Fibroblast of lung (primary cell): ENCODE data around the gene SHISA8. TPM values are rescaled to one million over a fixed set of nuclear protein-coding genes. Genes with fewer than 3 reads are reported as not detected.

Experiments
- DNase-seq, 2 donors: peaks; one replicate each; pipeline versions ENCODE4 v3.0.0 to v3.0.0-alpha.2; 2010; ENCODE audit warnings: low read depth in 2 of 2
- H2AFZ ChIP-seq: 2 replicates; pipeline ENCODE4 v1.5.1; 2012; ENCODE audit warnings: low read length, control low read depth, inconsistent platforms
- H3K27ac ChIP-seq: 2 replicates; pipeline ENCODE4 v1.5.1; 2011; ENCODE audit warnings: low read length, control low read depth; ENCODE audit not compliant: insufficient read depth
- H3K27me3 ChIP-seq: 2 replicates; pipeline ENCODE4 v1.5.1; 2011; ENCODE audit warnings: mild to moderate bottlenecking, low read length; ENCODE audit not compliant: control insufficient read depth, insufficient read depth
- H3K36me3 ChIP-seq: 2 replicates; pipeline ENCODE4 v1.5.1; 2011; ENCODE audit warnings: low read length; ENCODE audit not compliant: control insufficient read depth, insufficient read depth
- H3K4me1 ChIP-seq: 2 replicates; pipeline ENCODE4 v1.5.1; 2011; ENCODE audit warnings: low read length; ENCODE audit not compliant: control insufficient read depth, insufficient read depth; ENCODE audit errors: extremely low read depth
- H3K4me2 ChIP-seq: 2 replicates; pipeline ENCODE4 v1.5.1; 2011; ENCODE audit warnings: low read length, control low read depth; ENCODE audit not compliant: insufficient read depth; ENCODE audit errors: extremely low read depth
- H3K4me3 ChIP-seq, 4 experiments: fragments of 200-600 bp in 1 of 4; sonication (generic) in 1 of 4; replicated peaks in 1 of 4; 2 replicates each; pipeline ENCODE4 v1.5.1; 2011 to 2016; ENCODE audit warnings: low read length in 4 of 4, low read depth in 3 of 4, mild to moderate bottlenecking in 3 of 4, control low read depth in 2 of 4, inconsistent platforms in 1 of 4, mixed read lengths in 1 of 4; ENCODE audit not compliant: insufficient read depth in 1 of 4; ENCODE audit errors: control extremely low read depth in 1 of 4
- H3K79me2 ChIP-seq: 2 replicates; pipeline ENCODE4 v1.5.1; 2012; ENCODE audit warnings: mild to moderate bottlenecking, low read length, inconsistent platforms; ENCODE audit not compliant: control insufficient read depth, insufficient read depth
- H3K9ac ChIP-seq: 2 replicates; pipeline ENCODE4 v1.5.1; 2011; ENCODE audit warnings: mild to moderate bottlenecking, low read length, control low read depth; ENCODE audit not compliant: insufficient read depth
- H3K9me3 ChIP-seq: 2 replicates; pipeline ENCODE4 v1.5.1; 2012; ENCODE audit warnings: low read depth, low read length; ENCODE audit not compliant: control insufficient read depth, insufficient read depth
- H4K20me1 ChIP-seq: 2 replicates; pipeline ENCODE4 v1.5.1; 2011; ENCODE audit warnings: low read length; ENCODE audit not compliant: control insufficient read depth, insufficient read depth; ENCODE audit errors: extremely low read depth
- EZH2 ChIP-seq: IDR thresholded peaks from 2 replicates; pipeline ENCODE4 v1.5.1; 2012; ENCODE audit warnings: low read length, control low read depth, mild to moderate bottlenecking; ENCODE audit errors: missing control alignments
- polyA plus RNA-seq, 2 donors: library from polyadenylated mRNA; depleted of rRNA in 1 of 2; stranded (reverse) in 1 of 2; unstranded in 1 of 2; fragments of >200 nt; gene quantifications; 2 replicates each; pipeline ENCODE4 v1.2.1, GENCODE V29; 2011 to 2012; ENCODE audit warnings: missing spikeins in 1 of 2
- total RNA-seq: library from RNA; depleted of rRNA; stranded (reverse); fragments of >200 nt; gene quantifications from 2 replicates; pipeline ENCODE4 v1.2.1, GENCODE V29; 2014
- TF ChIP-seq, protein P1 (sequence below), 2 donors: IDR thresholded peaks in 1 of 2; conservative IDR thresholded peaks in 1 of 2; 1 replicate in 1 of 2; 2 replicates in 1 of 2; pipeline ENCODE4 v1.5.1; 2011 to 2012; ENCODE audit warnings: low read length in 2 of 2, control low read depth in 1 of 2, inconsistent platforms in 1 of 2, low read depth in 1 of 2, mild to moderate bottlenecking in 1 of 2

Gene SHISA8
- total and polyA plus RNA-seq, 2 donors (not counting 1 experiment from before 2014, with no cell fraction given): not detected

DNA sequence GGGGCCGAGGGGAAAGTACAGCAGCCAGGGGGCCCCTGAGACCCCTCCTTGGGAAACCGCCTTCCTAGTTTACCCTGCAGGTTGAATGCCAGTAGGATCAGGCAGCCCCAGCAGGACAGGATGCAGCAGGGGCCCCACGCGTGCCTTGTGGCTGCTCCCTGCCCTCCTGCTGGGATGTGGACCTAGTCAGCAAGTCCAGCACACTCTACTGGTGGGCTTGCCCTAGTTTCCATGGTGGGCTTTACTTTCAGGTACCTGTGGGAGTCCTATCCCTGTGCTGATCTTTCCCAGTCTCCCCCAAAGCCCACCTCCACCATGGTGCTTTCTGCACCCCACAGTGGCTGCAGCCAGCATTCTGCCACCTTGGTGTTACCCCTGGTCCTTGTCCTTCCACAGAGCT, 22.2 kb downstream of the SHISA8 start:
- Histone ChIP-seq H4K20me1 (no peaks in the 10 kb centered on the region), H3K4me3 (no peak overlapping the region), H3K4me2 (no peak overlapping the region), H2AFZ (no peak overlapping the region), H3K4me1 (no peaks in the 10 kb centered on the region), H3K27me3 (no peaks in the 10 kb centered on the region), H3K9ac (no peak overlapping the region), H3K9me3 (no peaks in the 10 kb centered on the region), H3K36me3 (peaks cover 30% of the 10 kb centered on the region), H3K79me2 (no peaks in the 10 kb centered on the region), H3K27ac (no peak overlapping the region)
- TF ChIP-seq, protein P1, sequence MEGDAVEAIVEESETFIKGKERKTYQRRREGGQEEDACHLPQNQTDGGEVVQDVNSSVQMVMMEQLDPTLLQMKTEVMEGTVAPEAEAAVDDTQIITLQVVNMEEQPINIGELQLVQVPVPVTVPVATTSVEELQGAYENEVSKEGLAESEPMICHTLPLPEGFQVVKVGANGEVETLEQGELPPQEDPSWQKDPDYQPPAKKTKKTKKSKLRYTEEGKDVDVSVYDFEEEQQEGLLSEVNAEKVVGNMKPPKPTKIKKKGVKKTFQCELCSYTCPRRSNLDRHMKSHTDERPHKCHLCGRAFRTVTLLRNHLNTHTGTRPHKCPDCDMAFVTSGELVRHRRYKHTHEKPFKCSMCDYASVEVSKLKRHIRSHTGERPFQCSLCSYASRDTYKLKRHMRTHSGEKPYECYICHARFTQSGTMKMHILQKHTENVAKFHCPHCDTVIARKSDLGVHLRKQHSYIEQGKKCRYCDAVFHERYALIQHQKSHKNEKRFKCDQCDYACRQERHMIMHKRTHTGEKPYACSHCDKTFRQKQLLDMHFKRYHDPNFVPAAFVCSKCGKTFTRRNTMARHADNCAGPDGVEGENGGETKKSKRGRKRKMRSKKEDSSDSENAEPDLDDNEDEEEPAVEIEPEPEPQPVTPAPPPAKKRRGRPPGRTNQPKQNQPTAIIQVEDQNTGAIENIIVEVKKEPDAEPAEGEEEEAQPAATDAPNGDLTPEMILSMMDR (conservative IDR thresholded peaks at IDR 0.05 in 1 of 2, IDR thresholded peaks at IDR 0.05 in 1 of 2; ENCODE audit: low read depth in 1 of 2, low read length in 2 of 2): no peak
- no peak for DNase-seq

DNA sequence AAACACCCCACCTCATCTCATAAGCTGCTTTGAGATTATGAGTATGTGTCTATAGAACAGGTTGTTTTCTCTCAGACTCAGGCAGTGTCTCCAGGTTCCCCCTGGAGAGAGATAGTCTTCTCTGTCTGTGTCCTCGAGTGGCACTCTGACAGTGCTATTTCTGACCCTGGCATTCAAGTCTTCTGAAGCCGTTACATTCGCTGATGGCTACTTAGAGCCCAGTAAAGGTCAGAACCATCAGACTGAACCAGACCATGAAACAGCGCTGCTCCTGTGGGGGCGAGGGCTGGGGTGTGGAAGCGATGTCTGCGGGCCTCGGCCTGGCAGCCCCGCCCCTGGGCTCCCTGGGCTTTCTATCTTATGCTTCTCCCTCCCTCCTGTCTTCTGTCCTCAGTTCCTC, 23.5 kb downstream of the SHISA8 start:
- Histone ChIP-seq H3K36me3 (peaks cover 23% of the 10 kb centered on the region), H3K9ac (no peak overlapping the region), H2AFZ (no peak overlapping the region), H3K4me1 (no peaks in the 10 kb centered on the region), H3K4me3 (no peak overlapping the region), H3K9me3 (no peaks in the 10 kb centered on the region), H3K79me2 (no peaks in the 10 kb centered on the region), H3K27me3 (no peaks in the 10 kb centered on the region), H4K20me1 (no peaks in the 10 kb centered on the region), H3K27ac (no peak overlapping the region), H3K4me2 (no peak overlapping the region)
- no peak for TF ChIP-seq EZH2
- TF ChIP-seq, protein P1 (conservative IDR thresholded peaks at IDR 0.05 in 1 of 2, IDR thresholded peaks at IDR 0.05 in 1 of 2; ENCODE audit: low read depth in 1 of 2, low read length in 2 of 2): no peak
- DNase-seq: no peak

DNA sequence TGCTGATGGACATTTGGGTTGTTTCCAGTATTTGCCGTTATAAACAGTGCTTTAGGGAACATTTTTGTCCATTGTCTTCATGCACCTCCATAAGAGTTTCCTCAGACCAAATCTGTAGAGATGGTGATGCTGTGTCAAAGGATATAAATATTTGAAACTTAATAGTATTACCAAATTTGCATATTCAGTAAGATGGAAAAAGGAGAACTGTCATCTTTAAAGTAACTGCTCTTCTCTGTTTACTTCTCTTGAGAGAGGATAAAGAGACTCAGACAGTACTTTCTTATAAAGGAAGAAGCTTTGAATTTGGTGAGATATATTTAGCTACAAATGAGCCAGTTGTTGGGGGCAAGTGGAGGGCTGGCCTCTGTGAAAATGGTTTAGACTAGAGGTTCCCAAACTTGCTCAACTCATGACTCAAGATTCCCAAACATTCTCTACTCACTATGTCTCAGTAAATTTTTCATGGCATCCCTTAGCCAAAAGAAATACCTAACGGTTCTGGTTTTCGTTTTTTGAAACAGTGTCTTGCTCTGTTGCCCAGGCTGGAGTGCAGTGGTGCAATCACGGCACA, 26.2 kb downstream of the SHISA8 start:
- H3K27me3 ChIP-seq: no peaks in the 10 kb centered on the region
- H3K4me1 ChIP-seq: no peaks in the 10 kb centered on the region
- no peak overlapping the region for H3K27ac ChIP-seq
- no peak overlapping the region for H3K4me3 ChIP-seq
- no peak overlapping the region for H3K9ac ChIP-seq
- peaks cover 33% of the 10 kb centered on the region for H3K36me3 ChIP-seq
- H3K79me2 ChIP-seq: no peaks in the 10 kb centered on the region
- no peaks in the 10 kb centered on the region for H4K20me1 ChIP-seq
- H3K4me2 ChIP-seq: no peak overlapping the region
- no peak overlapping the region for H2AFZ ChIP-seq
- DNase-seq: peak in 1 of 2 donors; percentile 25
- no peak for TF ChIP-seq EZH2
- H3K9me3 ChIP-seq: no peaks in the 10 kb centered on the region
